Measurements from ENCODE around the gene KCNMB3. TPM values are rescaled to one million over a fixed set of nuclear protein-coding genes. Genes with fewer than 3 reads are reported as not detected.

Gene KCNMB3
- total RNA-seq = 1 to 10 TPM in 3 of 4 donors, under 1 TPM in 1; 0.26 to 6.2 (median 4.3) TPM

DNA sequence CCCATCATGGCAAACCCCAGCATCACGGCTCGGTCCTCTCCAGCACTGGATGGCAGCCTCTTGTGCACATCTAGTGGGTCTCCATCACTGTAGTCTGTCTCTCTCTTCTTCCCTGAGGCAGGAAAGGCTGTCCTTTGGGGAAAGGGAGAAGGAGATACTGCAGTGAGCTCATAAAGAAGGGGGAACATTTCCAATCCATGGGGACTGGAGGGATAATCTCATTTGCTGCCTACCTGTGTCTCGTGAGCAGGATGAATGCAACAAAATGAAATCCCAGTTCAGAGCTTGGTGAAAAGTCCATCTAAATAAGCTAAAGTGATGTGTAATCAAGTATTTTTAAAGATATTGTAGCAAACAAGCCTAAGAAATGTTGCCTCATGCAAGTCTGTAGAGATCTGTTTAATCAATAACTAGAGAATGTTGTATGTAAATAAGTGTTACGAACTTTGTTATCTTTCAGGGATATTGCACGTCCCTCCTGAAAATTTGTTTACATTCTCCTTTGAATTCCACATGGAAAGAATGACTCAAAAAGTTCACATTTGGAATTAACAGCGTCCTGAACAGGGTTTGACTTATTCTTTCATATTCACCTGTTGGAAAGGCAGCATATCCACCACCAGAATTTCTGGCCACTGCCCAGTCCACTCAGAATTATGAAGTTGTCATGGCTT, at the start of gene KCNMB3:
Gene KCNMB3 (minus strand): TSS at position 312 of the 674 bp plus-strand sequence. CDS start 124 bp downstream, at position 188.
- H3K4me1 ChIP-seq = no peaks in the 10 kb centered on the region
- H3K36me3 ChIP-seq = no peaks in the 10 kb centered on the region
- no peak for TF ChIP-seq POLR2A (IDR thresholded peaks at IDR 0.05)
- TF ChIP-seq CTCF (IDR thresholded peaks at IDR 0.05) = no peak
- H3K9me3 ChIP-seq = no peaks in the 10 kb centered on the region
- H3K4me3 ChIP-seq = no peak within 1 kb of the TSS
- DNase-seq = no peak
- intact Hi-C loops (cut with DNase I; ENCODE audit: low total_unique reads) = no loop called here
- no peaks in the 10 kb centered on the region for H3K27me3 ChIP-seq
- no peak within 1 kb of the TSS for H3K27ac ChIP-seq

- H3K36me3 ChIP-seq = no peaks in the 10 kb centered on the region
- H3K9me3 ChIP-seq = no peaks in the 10 kb centered on the region
- no peak for DNase-seq
- no peaks in the 10 kb centered on the region for H3K4me1 ChIP-seq
- intact Hi-C loops (cut with DNase I; ENCODE audit: low total_unique reads) = no loop called here
- no peaks in the 10 kb centered on the region for H3K27me3 ChIP-seq
- no peak overlapping the region for H3K27ac ChIP-seq
- no peak overlapping the region for H3K4me3 ChIP-seq
- TF ChIP-seq POLR2A (IDR thresholded peaks at IDR 0.05) = no peak
Measured at GRCh38 chr3:179299999-179300613, 49.2 kb upstream of the KCNMB3 start.

GRCh38 chr3:179299316-179299715, 48.4 kb upstream of the KCNMB3 start:
- Histone ChIP-seq H3K27ac (no peak overlapping the region), H3K9me3 (no peaks in the 10 kb centered on the region), H3K27me3 (no peaks in the 10 kb centered on the region), H3K4me3 (no peak overlapping the region), H3K36me3 (no peaks in the 10 kb centered on the region), H3K4me1 (no peaks in the 10 kb centered on the region)
- no peak for DNase-seq
- no peak for TF ChIP-seq POLR2A (IDR thresholded peaks at IDR 0.05)
- TF ChIP-seq CTCF (IDR thresholded peaks at IDR 0.05) = no peak
- intact Hi-C loops (cut with DNase I; ENCODE audit: low total_unique reads) = no loop called here

DNA sequence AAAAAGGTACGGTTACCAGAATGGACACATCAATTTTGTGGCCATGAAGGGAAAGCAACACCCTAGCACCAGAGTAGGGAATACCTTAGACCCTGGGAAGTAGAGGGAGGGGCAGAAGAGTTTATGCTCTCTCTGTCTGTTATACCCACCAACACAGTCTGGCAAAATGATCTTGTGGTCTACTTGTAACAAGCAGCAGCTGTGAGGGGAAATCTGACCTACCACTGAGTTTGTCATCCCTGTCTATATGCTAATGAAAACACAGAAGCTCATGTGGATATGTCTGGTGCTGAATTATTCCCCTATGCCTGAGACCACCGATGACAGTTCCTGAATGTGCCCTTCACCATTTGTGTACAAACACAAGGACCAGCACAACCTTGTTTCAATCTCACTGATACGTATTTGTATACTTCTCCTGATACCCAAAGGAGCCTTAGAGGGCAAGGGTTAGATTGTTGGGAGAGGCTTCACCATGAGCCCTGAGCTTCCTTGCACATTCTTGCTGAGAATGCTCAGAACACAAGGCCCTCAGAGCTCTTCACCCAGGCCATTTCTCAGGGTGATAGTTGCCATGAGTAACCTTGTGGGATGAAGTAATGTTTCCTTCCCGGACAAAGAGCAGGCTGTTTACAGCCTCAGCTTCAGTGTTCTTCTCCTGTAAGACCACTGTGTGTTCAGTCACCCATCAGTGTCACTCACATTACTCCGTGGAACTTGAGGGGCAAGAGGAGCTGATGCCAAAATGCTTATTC, 47.2 kb upstream of the KCNMB3 start:
- no peak for TF ChIP-seq CTCF (IDR thresholded peaks at IDR 0.05)
- no peak for TF ChIP-seq POLR2A (IDR thresholded peaks at IDR 0.05)
- Histone ChIP-seq H3K36me3 (no peaks in the 10 kb centered on the region), H3K27me3 (no peaks in the 10 kb centered on the region), H3K27ac (no peak overlapping the region), H3K4me3 (no peak overlapping the region), H3K4me1 (no peaks in the 10 kb centered on the region), H3K9me3 (no peaks in the 10 kb centered on the region)
- no peak for DNase-seq
- intact Hi-C loops (cut with DNase I; ENCODE audit: low total_unique reads) = no loop called here

DNA sequence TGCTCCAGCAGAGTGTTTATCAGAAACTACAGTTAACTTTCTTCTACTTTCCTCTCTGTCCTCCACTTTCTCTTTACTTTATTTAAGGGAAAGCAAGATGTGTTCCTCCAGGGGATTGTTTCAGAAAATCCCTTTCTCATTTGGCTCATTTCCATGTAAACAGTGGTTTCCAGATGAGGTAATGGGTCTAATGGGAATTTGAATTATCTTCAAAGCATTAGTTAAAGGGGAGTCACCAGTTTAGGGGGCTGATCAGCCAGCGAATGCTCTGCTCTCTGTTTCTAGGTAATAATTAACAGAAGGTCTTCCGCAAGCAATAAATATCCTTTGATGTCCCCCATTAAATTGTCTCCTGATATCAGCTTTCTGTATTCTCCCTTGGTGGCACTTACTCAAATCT, 41.5 kb upstream of the KCNMB3 start:
- no peak overlapping the region for H3K27ac ChIP-seq
- H3K4me3 ChIP-seq = no peak overlapping the region
- H3K27me3 ChIP-seq = no peaks in the 10 kb centered on the region
- TF ChIP-seq POLR2A (IDR thresholded peaks at IDR 0.05) (no peak), CTCF (IDR thresholded peaks at IDR 0.05) (no peak)
- intact Hi-C loops (cut with DNase I; ENCODE audit: low total_unique reads) = no loop called here
- no peaks in the 10 kb centered on the region for H3K4me1 ChIP-seq
- no peaks in the 10 kb centered on the region for H3K36me3 ChIP-seq
- no peaks in the 10 kb centered on the region for H3K9me3 ChIP-seq
- DNase-seq = no peak
